Measurements from ENCODE around the gene MYO15A.
A peak's percentile ranks its signal among the peaks of the same experiment; 100 is the strongest.

Gene MYO15A

GRCh38 chr17:18087610-18088491 is 20.7 kb upstream of the MYO15A start, which contains the start of gene DRG2:
DRG2 (plus strand) TSS chr17:18087948; CDS start chr17:18088024, 76 bp downstream.
- no peaks in the 10 kb centered on the region for H3K9me3 ChIP-seq (ENCODE audit: control insufficient read depth, low read length)
- no peaks in the 10 kb centered on the region for H3K27me3 ChIP-seq (ENCODE audit: control insufficient read depth, insufficient read depth, low read length)
- H3K36me3 ChIP-seq (ENCODE audit: control insufficient read depth, insufficient read depth, low read length), result no peaks in the 10 kb centered on the region
- H3K9ac ChIP-seq (ENCODE audit: low read length), result peak within 1 kb of the TSS; percentile 86
- peaks cover 11% of the 10 kb centered on the region for H3K4me1 ChIP-seq (ENCODE audit: control insufficient read depth, insufficient read depth, low read length)
- H3K4me3 ChIP-seq (ENCODE audit: low read length), result peak within 1 kb of the TSS; percentile 80

DNA sequence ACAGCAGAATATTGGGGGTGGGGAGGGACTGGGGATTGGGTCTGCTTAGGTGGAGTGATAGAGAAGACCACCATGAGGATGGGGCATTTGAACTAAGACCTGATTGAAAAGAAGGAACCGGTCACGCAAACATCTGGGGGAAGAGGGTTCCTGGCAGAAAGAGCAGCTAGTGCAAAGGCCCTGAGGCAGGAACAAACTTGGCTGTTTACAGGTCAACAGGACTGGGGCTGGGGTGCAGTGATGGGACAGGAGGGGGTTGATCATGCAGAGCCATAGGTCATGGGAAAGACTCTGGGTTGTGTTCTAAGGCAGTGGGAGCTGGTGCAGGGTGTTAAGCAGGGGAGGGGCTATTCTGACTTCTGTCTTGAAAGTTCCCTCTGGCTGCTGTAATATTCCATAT is 18.9 kb upstream of the MYO15A start:
- H3K36me3 ChIP-seq (ENCODE audit: control insufficient read depth, insufficient read depth, low read length), result no peaks in the 10 kb centered on the region
- no peak overlapping the region for H3K4me3 ChIP-seq (ENCODE audit: low read length)
- peaks cover 11% of the 10 kb centered on the region for H3K4me1 ChIP-seq (ENCODE audit: control insufficient read depth, insufficient read depth, low read length)
- H3K9me3 ChIP-seq (ENCODE audit: control insufficient read depth, low read length), result no peaks in the 10 kb centered on the region
- no peak overlapping the region for H3K9ac ChIP-seq (ENCODE audit: low read length)
- H3K27me3 ChIP-seq (ENCODE audit: control insufficient read depth, insufficient read depth, low read length), result no peaks in the 10 kb centered on the region

DNA sequence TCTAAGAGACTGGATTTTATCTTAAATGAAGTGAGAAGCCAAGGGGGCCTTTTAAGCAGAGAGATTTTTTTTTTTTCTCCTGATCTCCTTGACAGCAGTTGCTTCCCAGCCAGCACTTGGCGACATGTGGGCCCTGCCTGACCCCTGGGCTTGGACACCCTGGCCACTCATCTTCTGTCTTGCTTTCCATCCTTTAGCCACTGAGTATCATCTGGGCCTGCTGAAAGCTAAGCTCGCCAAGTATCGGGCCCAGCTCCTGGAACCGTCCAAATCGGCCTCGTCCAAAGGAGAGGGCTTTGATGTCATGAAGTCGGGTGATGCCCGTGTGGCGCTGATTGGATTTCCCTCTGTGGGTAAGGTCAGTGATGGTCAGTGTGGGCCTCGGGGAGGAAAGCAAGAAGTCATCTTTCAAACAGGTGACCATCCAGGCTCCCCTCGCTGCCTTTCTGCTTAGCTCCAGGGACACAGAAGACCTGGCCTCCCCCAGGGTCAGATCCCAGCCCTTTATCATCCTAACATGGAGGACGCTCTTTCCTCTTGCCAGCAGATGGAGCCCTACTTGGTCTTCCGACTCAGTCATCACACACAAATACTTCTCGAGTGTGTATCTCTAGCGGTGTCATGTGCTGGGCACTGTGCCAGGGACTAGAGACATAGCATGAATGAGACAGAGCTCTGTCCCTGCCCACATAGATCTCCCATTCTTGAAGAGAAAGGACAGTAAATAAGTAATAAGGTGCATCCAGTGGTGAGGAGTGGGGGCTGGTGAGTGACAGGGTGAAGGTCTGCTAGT is 14.7 kb upstream of the MYO15A start:
- H3K4me3 ChIP-seq (ENCODE audit: low read length), result no peak overlapping the region
- no peaks in the 10 kb centered on the region for H3K27me3 ChIP-seq (ENCODE audit: control insufficient read depth, insufficient read depth, low read length)
- H3K36me3 ChIP-seq (ENCODE audit: control insufficient read depth, insufficient read depth, low read length), result no peaks in the 10 kb centered on the region
- peaks cover 2% of the 10 kb centered on the region for H3K4me1 ChIP-seq (ENCODE audit: control insufficient read depth, insufficient read depth, low read length)
- no peak overlapping the region for H3K9ac ChIP-seq (ENCODE audit: low read length)
- no peaks in the 10 kb centered on the region for H3K9me3 ChIP-seq (ENCODE audit: control insufficient read depth, low read length)

- no peaks in the 10 kb centered on the region for H3K36me3 ChIP-seq (ENCODE audit: control insufficient read depth, insufficient read depth, low read length)
- no peak overlapping the region for H3K9ac ChIP-seq (ENCODE audit: low read length)
- H3K4me1 ChIP-seq (ENCODE audit: control insufficient read depth, insufficient read depth, low read length), result no peaks in the 10 kb centered on the region
- no peak overlapping the region for H3K4me3 ChIP-seq (ENCODE audit: low read length)
- no peaks in the 10 kb centered on the region for H3K9me3 ChIP-seq (ENCODE audit: control insufficient read depth, low read length)
- no peaks in the 10 kb centered on the region for H3K27me3 ChIP-seq (ENCODE audit: control insufficient read depth, insufficient read depth, low read length)
Measured at GRCh38 chr17:18094409-18094807, 14.1 kb upstream of the MYO15A start.

GRCh38 chr17:18099516-18099915 is 9.0 kb upstream of the MYO15A start:
- no peaks in the 10 kb centered on the region for H3K4me1 ChIP-seq (ENCODE audit: control insufficient read depth, insufficient read depth, low read length)
- H3K27me3 ChIP-seq (ENCODE audit: control insufficient read depth, insufficient read depth, low read length), result no peaks in the 10 kb centered on the region
- H3K36me3 ChIP-seq (ENCODE audit: control insufficient read depth, insufficient read depth, low read length), result no peaks in the 10 kb centered on the region
- H3K4me3 ChIP-seq (ENCODE audit: low read length), result no peak overlapping the region
- no peaks in the 10 kb centered on the region for H3K9me3 ChIP-seq (ENCODE audit: control insufficient read depth, low read length)
- H3K9ac ChIP-seq (ENCODE audit: low read length), result no peak overlapping the region

DNA sequence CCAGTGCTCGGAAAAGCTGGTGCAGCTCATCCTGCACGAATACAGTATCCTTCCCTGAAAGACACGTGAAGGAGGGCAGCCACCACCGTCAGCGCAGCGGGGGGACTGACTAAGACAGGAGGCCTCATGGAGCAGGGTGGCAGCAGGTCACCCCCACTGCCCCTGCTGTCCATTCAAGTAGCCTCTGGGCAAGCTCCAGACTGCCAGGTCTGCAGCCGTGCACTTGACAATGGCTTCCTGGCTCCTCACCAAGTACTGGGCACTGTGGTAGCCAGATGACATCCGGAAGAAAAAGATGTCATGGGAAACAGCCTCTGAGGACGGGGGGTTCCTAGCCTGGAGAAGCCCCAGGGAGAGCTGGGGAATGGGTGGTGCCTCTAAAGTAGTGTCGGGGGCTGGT is 7.9 kb upstream of the MYO15A start:
- no peaks in the 10 kb centered on the region for H3K9me3 ChIP-seq (ENCODE audit: control insufficient read depth, low read length)

GRCh38 chr17:18101828-18102227 is 6.7 kb upstream of the MYO15A start:
- Histone ChIP-seq H3K4me3 (ENCODE audit: low read length) (no peak overlapping the region), H3K27me3 (ENCODE audit: control insufficient read depth, insufficient read depth, low read length) (no peaks in the 10 kb centered on the region), H3K4me1 (ENCODE audit: control insufficient read depth, insufficient read depth, low read length) (no peaks in the 10 kb centered on the region), H3K36me3 (ENCODE audit: control insufficient read depth, insufficient read depth, low read length) (no peaks in the 10 kb centered on the region), H3K9me3 (ENCODE audit: control insufficient read depth, low read length) (no peaks in the 10 kb centered on the region), H3K9ac (ENCODE audit: low read length) (no peak overlapping the region)

More for the DNA sequence above, 7.9 kb upstream of the MYO15A start:
- no peak overlapping the region for H3K4me3 ChIP-seq (ENCODE audit: low read length)
- H3K36me3 ChIP-seq (ENCODE audit: control insufficient read depth, insufficient read depth, low read length), result no peaks in the 10 kb centered on the region
- no peak overlapping the region for H3K9ac ChIP-seq (ENCODE audit: low read length)
- no peaks in the 10 kb centered on the region for H3K27me3 ChIP-seq (ENCODE audit: control insufficient read depth, insufficient read depth, low read length)
- no peaks in the 10 kb centered on the region for H3K4me1 ChIP-seq (ENCODE audit: control insufficient read depth, insufficient read depth, low read length)

- Histone ChIP-seq H3K9ac (ENCODE audit: low read length) (no peak overlapping the region), H3K4me1 (ENCODE audit: control insufficient read depth, insufficient read depth, low read length) (no peaks in the 10 kb centered on the region), H3K27me3 (ENCODE audit: control insufficient read depth, insufficient read depth, low read length) (no peaks in the 10 kb centered on the region), H3K9me3 (ENCODE audit: control insufficient read depth, low read length) (no peaks in the 10 kb centered on the region), H3K36me3 (ENCODE audit: control insufficient read depth, insufficient read depth, low read length) (no peaks in the 10 kb centered on the region), H3K4me3 (ENCODE audit: low read length) (no peak overlapping the region)
Measured at GRCh38 chr17:18102640-18103039, 5.9 kb upstream of the MYO15A start.

DNA sequence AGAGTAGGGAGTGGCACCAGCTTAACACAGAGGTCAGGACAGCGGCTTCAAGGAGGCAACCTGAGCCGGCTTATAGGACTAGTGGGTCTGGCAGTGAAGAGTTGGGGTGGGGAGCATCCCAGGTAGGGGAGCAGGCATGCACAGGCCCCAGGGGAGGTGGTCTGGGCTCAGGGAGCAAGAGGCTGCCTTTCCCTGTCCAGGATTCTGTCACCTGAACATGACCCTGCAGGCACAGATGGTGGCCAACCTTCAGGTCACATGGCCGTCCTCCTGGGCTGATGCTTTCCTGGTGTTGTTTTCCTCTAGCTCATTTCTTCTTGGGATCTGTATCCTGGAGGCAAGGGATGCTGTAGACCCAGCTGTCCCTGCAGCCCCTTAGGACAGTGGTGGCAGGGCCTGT is 3.5 kb upstream of the MYO15A start:
- Histone ChIP-seq H3K4me1 (ENCODE audit: control insufficient read depth, insufficient read depth, low read length) (no peaks in the 10 kb centered on the region), H3K36me3 (ENCODE audit: control insufficient read depth, insufficient read depth, low read length) (no peaks in the 10 kb centered on the region), H3K27me3 (ENCODE audit: control insufficient read depth, insufficient read depth, low read length) (no peaks in the 10 kb centered on the region), H3K9ac (ENCODE audit: low read length) (no peak overlapping the region), H3K4me3 (ENCODE audit: low read length) (no peak overlapping the region), H3K9me3 (ENCODE audit: control insufficient read depth, low read length) (no peaks in the 10 kb centered on the region)

GRCh38 chr17:18105595-18105994 is 3.0 kb upstream of the MYO15A start:
- no peak overlapping the region for H3K4me3 ChIP-seq (ENCODE audit: low read length)
- no peaks in the 10 kb centered on the region for H3K36me3 ChIP-seq (ENCODE audit: control insufficient read depth, insufficient read depth, low read length)
- H3K9ac ChIP-seq (ENCODE audit: low read length), result no peak overlapping the region
- H3K4me1 ChIP-seq (ENCODE audit: control insufficient read depth, insufficient read depth, low read length), result no peaks in the 10 kb centered on the region
- H3K27me3 ChIP-seq (ENCODE audit: control insufficient read depth, insufficient read depth, low read length), result peaks cover 3% of the 10 kb centered on the region
- H3K9me3 ChIP-seq (ENCODE audit: control insufficient read depth, low read length), result no peaks in the 10 kb centered on the region

DNA sequence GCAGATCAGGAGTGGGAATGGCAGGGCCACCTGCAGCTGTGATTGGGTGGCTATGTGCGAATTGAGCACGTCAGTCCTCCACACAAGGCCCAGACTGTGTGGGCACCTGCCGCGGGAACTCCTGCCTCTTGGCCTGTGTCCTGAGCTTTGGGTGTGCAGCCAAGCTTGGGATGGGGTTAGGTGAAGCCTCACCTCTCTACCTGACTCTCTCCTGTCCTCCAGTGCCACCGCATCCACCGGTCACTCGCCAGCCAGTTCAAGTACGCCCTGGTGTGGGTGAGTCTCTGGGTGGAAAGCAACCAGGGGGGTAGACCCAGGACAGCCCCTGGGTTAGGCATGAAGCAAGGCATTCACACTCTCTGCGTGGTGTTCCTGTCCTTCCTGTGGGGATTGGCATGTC is 2.3 kb upstream of the MYO15A start:
- peaks cover 4% of the 10 kb centered on the region for H3K27me3 ChIP-seq (ENCODE audit: control insufficient read depth, insufficient read depth, low read length)
- H3K4me3 ChIP-seq (ENCODE audit: low read length), result no peak overlapping the region
- no peaks in the 10 kb centered on the region for H3K4me1 ChIP-seq (ENCODE audit: control insufficient read depth, insufficient read depth, low read length)
- H3K9ac ChIP-seq (ENCODE audit: low read length), result no peak overlapping the region
- no peaks in the 10 kb centered on the region for H3K9me3 ChIP-seq (ENCODE audit: control insufficient read depth, low read length)
- H3K36me3 ChIP-seq (ENCODE audit: control insufficient read depth, insufficient read depth, low read length), result no peaks in the 10 kb centered on the region

GRCh38 chr17:18107061-18107790 is 1.3 kb upstream of the MYO15A start:
- no peaks in the 10 kb centered on the region for H3K9me3 ChIP-seq (ENCODE audit: control insufficient read depth, low read length)
- H3K4me1 ChIP-seq (ENCODE audit: control insufficient read depth, insufficient read depth, low read length), result no peaks in the 10 kb centered on the region
- H3K36me3 ChIP-seq (ENCODE audit: control insufficient read depth, insufficient read depth, low read length), result no peaks in the 10 kb centered on the region
- H3K9ac ChIP-seq (ENCODE audit: low read length), result no peak overlapping the region
- H3K27me3 ChIP-seq (ENCODE audit: control insufficient read depth, insufficient read depth, low read length), result peaks cover 4% of the 10 kb centered on the region
- no peak overlapping the region for H3K4me3 ChIP-seq (ENCODE audit: low read length)
